NCI-H187 treated with DMSO at 0.1 percent for 48 hours (cell line): Measurements from ENCODE around the gene PTPRM.

Source experiments
- DNase-seq: peaks from one replicate; lab custom pipeline; 2025; lab: John Stamatoyannopoulos, UW

The PTPRM gene

DNA sequence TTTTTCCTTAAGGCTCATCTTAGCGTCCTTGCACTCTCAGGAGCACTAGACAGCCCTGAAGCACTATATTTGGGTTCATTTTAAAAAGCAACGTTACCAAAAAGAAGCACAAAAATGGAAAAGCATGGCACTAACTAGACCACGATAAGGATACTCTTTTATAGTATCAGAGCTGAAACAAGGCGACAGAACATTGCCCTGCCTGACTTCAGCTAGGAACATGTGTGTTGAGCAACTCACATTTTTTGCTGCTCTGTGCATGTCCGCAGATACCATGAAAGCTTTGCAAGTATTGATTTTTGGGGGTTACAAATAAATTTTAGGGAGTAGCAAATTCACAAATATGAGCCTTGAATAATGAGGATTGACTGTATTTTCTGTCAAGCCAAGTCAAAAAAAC is 332.0 kb downstream of the PTPRM start:
- DNase-seq, result no peak

DNA sequence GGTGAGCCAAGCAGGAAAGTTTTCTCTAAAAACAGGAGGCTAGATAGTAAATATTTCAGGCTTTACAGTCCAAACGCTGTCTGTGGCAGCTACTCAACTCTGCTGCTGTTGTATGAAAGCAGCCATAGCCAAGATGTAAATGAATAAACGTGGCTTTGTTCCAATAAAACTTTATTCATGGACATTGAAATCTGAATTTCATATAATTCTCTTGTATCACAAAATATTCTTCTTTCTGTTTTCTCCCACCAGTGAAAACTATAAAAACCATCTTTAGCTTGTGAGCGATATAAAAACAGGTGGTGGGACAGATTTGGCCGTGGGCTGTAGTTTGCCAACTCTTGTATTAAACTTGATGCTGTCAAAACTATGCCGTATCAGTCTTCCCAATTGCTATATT is 333.0 kb downstream of the PTPRM start:
- DNase-seq, result no peak

DNA sequence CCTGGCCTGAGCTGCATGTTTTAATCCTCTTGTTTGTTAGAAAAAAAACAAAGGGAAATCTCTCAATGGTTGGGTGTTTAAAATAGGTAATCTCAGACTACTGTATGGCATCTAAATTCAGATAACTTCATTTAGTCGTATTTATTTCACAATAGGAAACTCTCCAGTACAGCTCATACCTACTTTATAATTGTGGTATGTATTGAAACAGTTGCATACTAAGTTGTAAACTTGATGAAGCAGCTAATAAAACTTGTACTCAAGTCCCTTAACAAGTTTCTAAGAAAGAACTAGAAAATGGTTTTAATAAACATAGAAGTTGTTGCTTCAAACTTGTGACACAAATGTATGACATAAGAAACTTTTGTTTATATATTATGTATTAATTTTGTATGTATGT is 334.5 kb downstream of the PTPRM start:
- DNase-seq, result no peak

DNA sequence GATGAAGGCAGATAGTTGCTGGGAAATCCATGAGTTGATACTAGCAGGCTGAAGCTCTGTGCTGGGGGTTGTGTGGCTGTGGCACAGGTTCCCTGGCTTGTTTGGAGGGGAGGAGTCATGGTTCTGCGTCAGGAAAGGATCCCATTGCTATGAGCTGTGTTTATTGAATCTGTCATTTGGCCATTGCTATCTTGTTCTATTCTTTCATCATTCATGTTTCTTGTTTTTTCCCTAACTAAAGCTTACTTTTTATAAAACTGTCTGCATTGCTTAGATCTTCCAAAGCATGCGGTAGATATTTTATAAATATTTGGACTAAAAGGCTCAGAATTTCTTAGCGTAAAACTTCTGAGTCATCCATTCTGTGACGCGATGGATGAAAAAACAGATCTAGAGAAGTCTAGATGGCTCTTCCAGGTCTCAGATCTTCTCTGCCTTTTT is 335.3 kb downstream of the PTPRM start:
- no peak for DNase-seq

DNA sequence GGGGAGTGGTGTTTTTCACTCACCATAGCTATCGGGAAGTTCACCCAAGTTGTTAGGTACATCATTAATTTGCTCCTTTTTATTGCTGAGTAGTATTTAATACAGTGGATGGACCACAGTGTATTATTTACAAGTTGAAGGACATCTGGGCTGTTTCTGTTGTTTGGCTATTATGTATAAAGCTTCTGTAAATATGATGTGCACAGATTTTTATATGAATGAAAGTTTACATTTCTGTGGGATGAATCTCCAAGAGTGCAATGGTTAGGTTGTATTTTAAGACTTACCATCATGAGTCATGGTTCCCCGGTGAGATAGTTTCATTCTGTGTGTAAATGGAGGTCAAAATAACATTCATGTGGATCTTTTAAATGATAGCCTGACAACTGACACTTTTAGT is 337.4 kb downstream of the PTPRM start:
- DNase-seq, result no peak

DNA sequence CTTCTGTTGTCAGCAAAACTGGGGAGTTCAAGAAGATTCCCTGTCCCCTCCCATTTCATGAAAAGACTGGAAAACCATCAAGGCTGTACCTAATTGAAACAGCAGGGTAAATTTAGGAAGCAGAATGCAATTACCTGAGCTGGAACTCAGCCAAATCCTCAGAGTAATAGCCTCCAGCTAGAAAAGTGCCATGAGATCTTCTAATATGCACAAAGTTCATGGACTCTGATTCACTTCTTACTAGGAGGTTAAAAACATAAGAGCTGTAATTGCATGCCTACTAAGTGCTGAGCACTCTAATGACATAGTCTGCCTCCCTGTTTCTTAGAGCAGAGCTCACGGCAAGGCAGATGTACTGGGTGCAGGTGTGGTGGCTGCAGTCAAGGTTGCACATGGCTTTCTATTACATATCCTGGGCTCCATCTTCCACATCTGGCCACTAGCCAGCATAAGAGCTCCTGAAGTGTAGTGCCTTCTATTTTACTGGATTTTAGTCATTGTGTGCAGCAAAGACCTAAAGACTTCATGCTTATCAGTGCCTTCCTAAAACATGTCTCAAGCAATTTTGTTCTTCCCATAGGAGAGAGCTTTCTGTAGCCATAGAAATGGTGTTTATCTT is 341.7 kb downstream of the PTPRM start:
- DNase-seq, result peak; percentile 38

DNA sequence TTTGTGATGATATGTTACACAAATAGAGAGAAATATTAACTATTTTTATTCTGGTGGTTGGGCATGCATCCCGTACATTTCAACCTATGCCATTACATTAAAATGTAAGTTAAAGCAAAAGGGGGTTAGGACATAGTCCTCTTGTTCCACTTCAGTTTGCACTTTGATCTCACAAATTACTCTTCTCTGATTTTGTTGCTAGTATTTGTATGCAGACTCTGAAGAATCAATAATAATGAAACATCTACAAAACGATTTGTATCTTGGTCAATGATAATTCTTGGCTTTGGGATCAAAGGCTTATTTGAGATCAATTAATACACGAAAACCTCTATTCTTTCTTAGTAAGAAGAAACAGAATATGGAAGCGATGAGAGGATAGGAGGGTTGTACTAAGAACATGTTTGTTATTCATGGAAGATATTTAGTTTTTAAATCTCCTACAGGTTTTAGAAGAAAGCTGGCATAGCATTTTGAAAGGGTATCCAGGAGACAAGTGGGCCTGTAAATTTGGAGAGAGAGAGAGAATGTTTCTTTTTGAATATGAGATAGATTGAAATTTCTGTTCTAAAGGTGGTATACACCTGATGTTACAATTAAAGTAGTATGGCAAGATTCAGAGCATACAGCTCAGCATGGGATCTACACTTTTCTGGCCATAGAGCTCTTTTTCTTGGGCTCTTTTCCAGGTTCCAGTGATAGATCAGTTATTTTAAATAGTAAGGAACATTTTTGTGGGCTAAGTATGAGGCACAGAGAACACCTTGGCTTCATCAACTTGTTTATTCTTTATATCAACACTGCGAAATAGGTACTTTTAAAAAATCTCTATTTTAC is 347.9 kb downstream of the PTPRM start:
- no peak for DNase-seq

DNA sequence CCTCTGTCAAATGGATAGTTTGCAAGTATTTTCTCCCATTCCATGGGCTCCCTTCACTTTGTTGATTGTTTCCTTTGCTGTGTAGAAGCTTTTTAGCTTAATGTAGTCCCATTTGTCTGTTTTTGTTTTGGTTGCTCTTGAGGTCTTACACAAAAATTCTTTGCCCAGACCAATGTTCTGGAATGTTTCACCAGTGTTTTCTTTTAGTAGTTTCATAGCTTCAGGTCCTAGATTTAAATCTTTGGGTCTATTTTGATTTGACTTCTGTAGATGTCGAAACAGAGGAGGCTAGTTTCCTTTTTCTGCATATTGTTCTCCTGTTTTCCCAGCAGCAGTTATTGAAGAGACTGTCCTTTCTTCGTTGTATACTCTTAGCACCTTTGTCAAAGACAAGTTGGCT is 351.6 kb downstream of the PTPRM start:
- DNase-seq, result no peak

DNA sequence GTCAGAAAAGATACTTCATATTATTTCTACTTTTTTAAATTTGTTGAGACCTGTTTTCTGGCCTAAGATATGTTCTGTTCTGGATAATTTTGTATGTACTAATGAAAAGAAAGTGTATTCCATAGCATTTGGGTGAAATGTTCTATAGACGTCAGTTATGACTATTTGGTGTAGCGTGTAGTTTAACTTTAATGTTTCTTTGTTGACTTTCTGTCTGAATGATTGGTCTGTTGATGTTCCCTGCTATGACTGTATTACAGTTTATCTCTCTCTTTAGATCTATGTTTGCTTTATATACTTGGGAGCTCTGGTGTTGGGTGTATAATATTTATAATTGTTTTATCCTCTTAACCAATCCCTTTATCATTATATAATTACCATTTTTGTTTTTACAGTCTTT is 352.4 kb downstream of the PTPRM start:
- DNase-seq, result no peak

DNA sequence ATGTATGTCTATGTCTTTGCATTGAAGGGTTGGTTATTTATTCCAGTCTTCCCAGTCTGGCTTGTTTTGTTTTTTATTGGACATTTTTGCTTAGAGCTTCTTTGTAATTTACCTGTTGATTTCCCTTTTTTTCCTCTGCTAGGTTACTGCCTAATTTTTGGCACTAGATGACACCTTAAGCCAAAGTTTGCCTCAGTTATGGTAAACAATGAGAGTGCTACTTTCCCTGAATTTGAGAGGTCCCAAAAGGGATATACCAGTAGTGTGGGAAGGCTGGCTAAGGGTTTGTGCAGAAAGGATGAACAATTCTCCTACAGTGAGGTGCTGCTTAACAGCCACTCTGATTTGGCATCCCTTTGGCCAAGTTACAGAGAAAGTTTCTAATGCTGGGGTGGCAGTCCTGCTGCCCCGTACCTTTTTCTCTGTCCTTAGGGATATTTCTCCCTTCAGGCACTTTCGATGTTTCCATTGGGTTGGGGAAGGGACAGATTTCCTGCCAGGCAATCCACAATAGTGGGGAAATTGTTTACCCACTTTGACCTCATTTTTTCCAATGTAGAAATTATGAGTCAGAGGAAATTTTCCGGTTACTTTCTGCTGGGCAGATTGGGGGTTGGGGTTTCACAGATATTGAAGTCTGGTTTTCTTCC is 354.9 kb downstream of the PTPRM start:
- no peak for DNase-seq

DNA sequence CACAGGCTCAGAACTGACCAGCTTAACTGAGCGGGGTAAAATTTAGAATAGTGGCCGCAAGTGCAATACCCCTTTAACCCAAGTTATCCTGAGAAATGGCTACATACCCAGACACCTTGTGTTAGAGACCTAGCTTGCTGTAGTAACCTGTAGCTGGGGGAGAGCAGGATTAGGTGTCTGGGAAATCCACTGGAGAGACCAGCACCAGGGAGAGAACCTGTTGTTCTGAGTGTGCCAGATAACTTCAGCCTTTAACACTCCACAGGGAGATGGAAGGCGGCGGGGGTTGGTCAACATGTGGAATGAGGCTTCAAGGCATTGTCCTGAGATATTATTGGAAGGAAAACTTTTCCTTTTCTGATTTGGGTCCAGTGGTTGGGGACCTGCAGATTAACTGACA is 356.0 kb downstream of the PTPRM start:
- DNase-seq, result no peak

DNA sequence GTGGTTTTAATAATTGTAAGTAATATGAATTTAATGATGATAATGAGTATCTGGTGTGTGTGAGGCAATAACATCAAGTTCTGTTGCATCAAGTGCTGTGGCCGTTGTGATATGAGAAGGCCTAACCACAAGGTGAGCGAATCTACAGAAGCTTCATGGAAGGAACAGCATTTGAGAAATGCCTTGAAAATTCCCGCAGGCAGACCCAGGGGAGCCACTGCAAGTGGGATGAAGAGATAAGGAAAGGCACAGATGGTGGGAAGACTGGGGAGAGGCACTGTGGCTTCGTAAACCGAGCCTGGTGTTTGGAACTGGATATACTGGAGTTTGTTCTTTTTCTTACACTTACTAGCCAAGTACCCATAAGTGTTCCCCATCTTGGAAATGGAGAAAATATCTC is 357.5 kb downstream of the PTPRM start:
- DNase-seq, result no peak

DNA sequence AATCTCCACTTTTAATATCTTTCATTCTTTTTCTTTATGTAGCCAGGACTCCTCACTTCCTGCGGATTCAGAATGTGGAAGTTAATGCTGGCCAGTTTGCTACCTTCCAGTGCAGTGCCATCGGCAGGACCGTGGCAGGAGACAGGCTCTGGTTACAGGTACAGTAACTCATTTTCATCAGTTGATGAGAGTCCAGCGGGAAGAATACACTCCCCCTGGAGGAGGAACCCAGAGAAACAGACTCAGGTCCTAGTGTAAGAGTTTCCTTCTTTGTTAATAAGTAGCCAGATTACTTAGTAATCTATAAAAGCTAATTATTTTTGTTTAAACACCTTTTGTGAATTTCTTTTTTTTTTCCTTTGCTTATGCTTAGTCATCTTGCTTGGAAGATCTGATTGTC is 359.4 kb downstream of the PTPRM start:
- DNase-seq, result no peak

DNA sequence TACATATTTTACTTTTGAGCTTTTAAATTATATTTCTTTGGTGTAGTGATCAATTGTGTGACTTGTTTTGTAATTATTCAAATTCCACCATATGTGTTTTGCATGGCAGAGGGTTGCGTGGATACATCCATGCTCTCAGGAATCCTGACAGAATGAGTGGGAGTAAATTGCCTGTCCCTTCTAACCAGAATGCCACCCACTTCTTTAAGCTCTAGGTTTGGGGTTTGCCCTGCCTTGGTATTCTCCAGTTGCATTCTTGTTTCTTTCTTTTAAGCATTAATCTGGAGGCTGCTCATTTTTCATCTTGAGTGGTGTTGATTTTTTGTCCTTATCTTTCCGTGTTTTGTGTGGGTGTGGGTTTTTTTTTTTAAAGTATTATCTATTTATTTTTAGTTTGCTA is 360.0 kb downstream of the PTPRM start:
- DNase-seq, result no peak

DNA sequence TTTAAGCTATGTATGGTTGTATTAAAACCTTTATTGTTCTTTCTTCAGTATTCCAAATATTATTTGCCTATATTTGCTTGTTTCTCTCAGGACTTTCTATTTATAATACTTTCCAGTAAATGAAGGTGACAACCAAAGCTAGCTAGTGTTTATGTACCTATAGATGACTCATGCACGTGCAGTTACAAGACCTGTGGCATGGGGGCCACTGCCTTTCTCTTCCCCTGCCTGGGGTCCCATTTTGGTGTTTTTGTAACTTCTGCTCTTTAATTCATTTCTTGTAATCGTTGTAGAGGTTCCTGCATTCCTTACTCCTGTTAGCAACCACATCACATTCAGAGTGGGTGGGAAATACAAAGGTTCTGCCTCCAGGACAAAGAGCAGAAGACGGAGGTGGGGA is 364.6 kb downstream of the PTPRM start:
- DNase-seq, result no peak

DNA sequence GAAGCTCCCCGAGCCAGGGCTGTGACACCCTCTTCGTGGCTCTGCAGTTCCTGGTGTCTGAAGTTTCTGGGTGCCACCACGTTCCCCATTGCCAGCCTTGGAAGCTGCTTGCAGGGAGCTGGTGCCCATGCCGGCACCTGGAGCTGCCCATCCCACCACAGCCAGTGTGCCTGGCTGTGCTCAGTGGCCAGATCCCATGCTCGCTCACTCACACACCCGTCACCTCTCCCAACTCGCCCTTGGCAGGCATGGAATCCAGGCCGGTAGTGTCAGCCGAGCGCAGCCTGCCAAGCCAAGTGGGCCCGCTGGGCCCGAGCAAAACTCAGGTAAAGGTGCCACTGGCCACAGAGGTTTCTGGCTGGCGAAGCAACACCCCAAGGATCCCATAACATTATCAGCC is 370.2 kb downstream of the PTPRM start:
- no peak for DNase-seq

DNA sequence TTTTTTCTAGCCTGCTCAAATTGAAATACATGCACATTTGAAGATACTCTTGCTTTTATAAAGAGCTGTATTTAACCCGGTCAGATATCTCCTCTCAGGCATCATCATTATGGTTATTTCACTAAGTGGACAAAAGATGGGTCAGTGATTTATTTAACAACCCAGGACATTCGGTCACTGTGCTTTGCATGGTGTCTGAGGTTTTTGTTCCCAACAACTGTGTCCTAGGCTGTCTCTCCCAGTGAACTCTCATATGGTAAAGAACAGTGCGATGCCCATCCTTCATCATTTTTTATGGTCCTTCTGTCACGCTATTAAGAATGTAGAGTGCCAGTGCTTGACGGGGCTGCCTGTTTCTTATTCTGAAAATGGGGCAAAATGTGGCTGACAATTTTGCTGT is 372.4 kb downstream of the PTPRM start:
- DNase-seq, result no peak

DNA sequence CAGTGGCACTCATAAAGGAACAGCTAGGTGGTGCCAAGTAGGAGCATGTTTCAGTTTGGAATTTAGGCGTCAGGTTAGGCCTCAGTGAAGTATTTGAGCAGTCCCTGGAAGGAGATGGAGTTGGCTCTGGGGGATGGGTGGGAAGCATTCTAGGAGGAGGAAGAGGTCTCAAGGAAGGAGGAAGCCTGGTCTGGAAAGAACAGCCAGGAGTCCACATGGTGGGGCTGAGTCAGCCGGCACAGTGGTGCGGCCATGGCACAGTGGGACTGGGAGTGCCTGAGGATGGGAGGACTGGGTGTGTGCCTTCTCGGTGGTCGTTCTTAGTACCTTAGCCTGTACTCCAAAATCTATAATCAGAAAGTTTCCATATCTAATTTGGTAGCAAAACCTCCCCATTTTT is 373.3 kb downstream of the PTPRM start:
- DNase-seq, result no peak

DNA sequence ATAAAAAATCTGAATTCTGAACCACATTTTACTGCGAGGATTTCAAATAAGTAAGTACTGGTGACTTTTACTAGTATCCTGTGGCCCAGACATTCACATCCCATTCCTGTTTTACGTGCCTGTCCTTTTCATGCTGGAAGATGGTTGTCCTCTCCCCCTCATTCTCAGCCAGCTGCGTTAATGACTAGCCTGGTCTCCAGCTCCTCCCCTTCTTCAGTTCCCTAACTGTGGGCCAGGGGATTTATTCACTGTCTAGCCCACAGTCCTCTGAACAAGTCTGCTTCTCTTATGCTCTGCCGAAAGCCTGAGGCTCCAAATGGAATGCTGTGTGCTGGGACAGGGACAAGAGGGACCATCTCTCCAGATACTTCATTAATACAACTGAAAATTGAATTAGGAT is 373.9 kb downstream of the PTPRM start:
- no peak for DNase-seq

DNA sequence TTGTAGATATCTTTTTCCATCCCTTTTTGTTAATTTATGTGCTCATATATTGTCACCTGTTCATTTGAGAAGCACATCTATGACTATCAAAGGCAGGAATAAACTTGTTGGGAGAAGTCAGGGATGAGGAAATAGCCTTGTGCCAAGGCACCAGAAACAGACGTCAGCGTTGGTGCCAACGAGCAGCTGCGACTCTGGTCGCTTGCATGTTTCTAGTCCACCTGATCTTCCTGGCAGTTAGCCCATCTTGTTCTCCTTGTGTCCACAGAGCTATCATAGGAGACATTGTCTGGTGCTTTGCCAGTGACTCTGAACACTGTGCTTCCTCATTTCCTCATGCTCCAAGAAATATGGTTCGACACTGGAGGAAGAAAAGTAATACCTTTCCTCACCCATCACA is 374.4 kb downstream of the PTPRM start:
- DNase-seq, result peak; percentile 24

DNA sequence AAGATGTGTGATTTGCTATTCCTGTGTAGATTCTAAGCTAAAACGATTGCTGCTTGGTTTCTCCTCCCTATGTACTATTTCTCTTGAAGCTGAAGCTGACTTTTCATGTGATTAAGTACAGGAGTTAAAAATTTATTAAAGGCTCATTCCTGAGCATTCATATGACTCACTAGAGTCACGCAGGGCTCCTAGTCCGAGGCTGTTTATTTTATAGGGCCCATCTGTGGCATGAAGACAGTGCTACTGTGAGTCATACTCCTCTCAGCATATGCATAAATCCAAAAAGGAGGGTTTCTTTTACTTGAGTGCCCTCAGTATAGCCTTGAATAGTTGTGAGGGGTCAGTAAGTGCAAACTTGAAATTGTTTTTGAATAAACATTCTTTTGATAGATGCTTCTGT is 378.8 kb downstream of the PTPRM start:
- DNase-seq, result no peak

DNA sequence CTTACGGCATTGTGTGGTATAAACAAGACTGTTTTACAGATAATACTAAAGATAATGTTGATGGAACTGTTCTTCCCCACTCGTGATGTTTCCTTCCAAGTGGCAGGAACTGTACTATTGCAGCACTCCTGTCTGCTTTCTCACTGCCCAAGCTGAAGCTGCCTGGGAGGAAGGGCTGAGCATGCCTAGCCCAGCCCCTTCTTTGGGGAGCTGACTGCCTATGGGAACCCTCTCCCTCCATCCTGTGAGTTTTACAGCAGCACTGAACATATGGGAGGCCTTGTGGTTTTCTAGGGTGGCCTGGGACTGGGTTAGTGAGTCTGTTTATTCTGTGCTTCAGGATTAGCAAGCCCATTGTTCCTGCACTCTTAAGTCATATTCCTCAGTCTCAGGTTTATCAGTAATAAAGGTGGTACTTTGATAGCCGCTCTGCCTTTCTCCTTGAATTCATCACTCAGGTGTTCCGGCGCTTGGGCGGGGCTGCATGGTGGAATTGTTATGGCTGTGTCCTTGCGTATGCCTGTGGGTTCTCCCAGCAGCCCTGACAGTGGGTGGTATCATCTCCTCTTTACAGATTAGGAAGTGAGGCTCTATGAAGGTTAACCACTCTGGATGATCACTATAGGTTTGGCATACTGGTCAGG is 379.7 kb downstream of the PTPRM start:
- no peak for DNase-seq
